OCI-LY7 (cell line): ENCODE measurements around the gene ZNF189.

Experiments
- CTCF ChIP-seq: fragments of 200-600 bp; sonication (generic); conservative IDR thresholded peaks from 2 replicates; pipeline ENCODE4 v1.5.1; 2014; ENCODE audit warnings: mild to moderate bottlenecking, antibody characterized with exemption, low read length, moderate library complexity, mixed read lengths
- EZH2phosphoT487 ChIP-seq: fragments of 200-600 bp; sonication (generic); IDR thresholded peaks from 2 replicates; pipeline ENCODE4 v1.6.1; 2018; ENCODE audit warnings: low read depth, borderline replicate concordance, mild to moderate bottlenecking, mixed run types, antibody characterized with exemption, low read length, moderate library complexity, mixed read lengths

- no peak for TF ChIP-seq CTCF
- TF ChIP-seq EZH2phosphoT487, result no peak
Observed at GRCh38 chr9:101453776-101454570, 55.3 kb downstream of the ZNF189 start.
